Measurements from ENCODE around the gene S100A4. TPM values are rescaled to one million over a fixed set of nuclear protein-coding genes. Genes with fewer than 3 reads are reported as not detected.
"Not testable (repeated sequence)": the region's sequence is repeated elsewhere in the genome, so short reads cannot be mapped to it uniquely, and the experiment has no call there.

Gene S100A4
- total RNA-seq, 2 donors from 2014 or later, result 85.4 to 124 TPM

- H3K9me3 Mint-ChIP-seq, result no peaks in the 10 kb centered on the region
- H3K27ac Mint-ChIP-seq, result peak overlapping the region in 1 of 2 donors; percentile 59
- no peak for DNase-seq (ENCODE audit: low spot score)
- no peak overlapping the region for H3K4me3 Mint-ChIP-seq
- no peak for ATAC-seq
- peaks cover 0 to 3% of the 10 kb centered on the region in 2 donors for H3K27me3 Mint-ChIP-seq
- peaks cover 14 to 15% of the 10 kb centered on the region in 2 donors for H3K4me1 Mint-ChIP-seq (ENCODE audit: low read depth in 2 of 2)
- no peaks in the 10 kb centered on the region for H3K36me3 Mint-ChIP-seq
Observed at GRCh38 chr1:153527023-153527682, 18.5 kb downstream of the S100A4 start.

- Mint-ChIP-seq H3K9me3 (no peaks in the 10 kb centered on the region), H3K4me1 (ENCODE audit: low read depth in 2 of 2) (peaks cover 5 to 7% of the 10 kb centered on the region in 2 donors), H3K4me3 (no peak overlapping the region), H3K36me3 (no peaks in the 10 kb centered on the region), H3K27me3 (peaks cover 0 to 3% of the 10 kb centered on the region in 2 donors), H3K27ac (no peak overlapping the region)
- ATAC-seq (no peak), DNase-seq (ENCODE audit: low spot score) (no peak)
Observed at GRCh38 chr1:153526132-153526543, 19.5 kb downstream of the S100A4 start.

- DNase-seq (ENCODE audit: low spot score) (no peak), ATAC-seq (no peak)
- H3K27me3 Mint-ChIP-seq, result peaks cover 0 to 3% of the 10 kb centered on the region in 2 donors
- no peaks in the 10 kb centered on the region for H3K9me3 Mint-ChIP-seq
- H3K27ac Mint-ChIP-seq, result peak overlapping the region in 1 of 2 donors; percentile 75
- no peak overlapping the region for H3K4me3 Mint-ChIP-seq
- no peaks in the 10 kb centered on the region for H3K36me3 Mint-ChIP-seq
- peaks cover 0 to 4% of the 10 kb centered on the region in 2 donors for H3K4me1 Mint-ChIP-seq (ENCODE audit: low read depth in 2 of 2)
Observed at GRCh38 chr1:153525088-153525728, 20.4 kb downstream of the S100A4 start.

- not testable (repeated sequence) for DNase-seq (ENCODE audit: low spot score); H3K36me3 Mint-ChIP-seq; ATAC-seq; H3K27me3 Mint-ChIP-seq; H3K4me3 Mint-ChIP-seq; H3K9me3 Mint-ChIP-seq; H3K27ac Mint-ChIP-seq
- peaks cover 0 to 12% of the 10 kb centered on the region in 2 donors for H3K4me1 Mint-ChIP-seq (ENCODE audit: low read depth in 2 of 2)
Observed at GRCh38 chr1:153522353-153523048, 23.1 kb downstream of the S100A4 start.

- H3K4me3 Mint-ChIP-seq; H3K36me3 Mint-ChIP-seq; H3K27ac Mint-ChIP-seq; H3K27me3 Mint-ChIP-seq; DNase-seq (ENCODE audit: low spot score); ATAC-seq; H3K9me3 Mint-ChIP-seq: not testable (repeated sequence)
- H3K4me1 Mint-ChIP-seq (ENCODE audit: low read depth in 2 of 2), result peaks cover 0 to 12% of the 10 kb centered on the region in 2 donors
Observed at GRCh38 chr1:153521808-153522207, 23.8 kb downstream of the S100A4 start.

GRCh38 chr1:153520818-153521476 lies 24.7 kb downstream of the S100A4 start:
- no peaks in the 10 kb centered on the region for H3K36me3 Mint-ChIP-seq
- no peak for ATAC-seq
- peaks cover 0 to 12% of the 10 kb centered on the region in 2 donors for H3K4me1 Mint-ChIP-seq (ENCODE audit: low read depth in 2 of 2)
- H3K27me3 Mint-ChIP-seq, result peaks cover 0 to 3% of the 10 kb centered on the region in 2 donors
- H3K4me3 Mint-ChIP-seq, result no peak overlapping the region
- no peak overlapping the region for H3K27ac Mint-ChIP-seq
- DNase-seq (ENCODE audit: low spot score), result no peak
- no peaks in the 10 kb centered on the region for H3K9me3 Mint-ChIP-seq

GRCh38 chr1:153520137-153520691 lies 25.4 kb downstream of the S100A4 start:
- not testable (repeated sequence) for H3K9me3 Mint-ChIP-seq; ATAC-seq; H3K27me3 Mint-ChIP-seq; H3K36me3 Mint-ChIP-seq; H3K27ac Mint-ChIP-seq; DNase-seq (ENCODE audit: low spot score); H3K4me3 Mint-ChIP-seq
- peaks cover 0 to 12% of the 10 kb centered on the region in 2 donors for H3K4me1 Mint-ChIP-seq (ENCODE audit: low read depth in 2 of 2)

GRCh38 chr1:153519242-153519641 lies 26.4 kb downstream of the S100A4 start:
- H3K27ac Mint-ChIP-seq, result no peak overlapping the region
- ATAC-seq, result no peak
- peaks cover 0 to 12% of the 10 kb centered on the region in 2 donors for H3K4me1 Mint-ChIP-seq (ENCODE audit: low read depth in 2 of 2)
- peaks cover 0 to 3% of the 10 kb centered on the region in 2 donors for H3K27me3 Mint-ChIP-seq
- no peaks in the 10 kb centered on the region for H3K36me3 Mint-ChIP-seq
- no peak for DNase-seq (ENCODE audit: low spot score)
- no peaks in the 10 kb centered on the region for H3K9me3 Mint-ChIP-seq
- H3K4me3 Mint-ChIP-seq, result no peak overlapping the region

- Mint-ChIP-seq H3K4me1 (ENCODE audit: low read depth in 2 of 2) (peaks cover 0 to 11% of the 10 kb centered on the region in 2 donors), H3K4me3 (no peak overlapping the region), H3K27ac (peak overlapping the region in 1 of 2 donors; percentile 35), H3K36me3 (no peaks in the 10 kb centered on the region), H3K27me3 (no peaks in the 10 kb centered on the region), H3K9me3 (no peaks in the 10 kb centered on the region)
- DNase-seq (ENCODE audit: low spot score), result no peak
- peak; percentile 38 to 45 for ATAC-seq
Observed at GRCh38 chr1:153515504-153516394, 29.9 kb downstream of the S100A4 start.

GRCh38 chr1:153513666-153514065 lies 31.9 kb downstream of the S100A4 start:
- DNase-seq (ENCODE audit: low spot score), result no peak
- Mint-ChIP-seq H3K27ac (no peak overlapping the region), H3K9me3 (no peaks in the 10 kb centered on the region), H3K27me3 (no peaks in the 10 kb centered on the region), H3K36me3 (no peaks in the 10 kb centered on the region), H3K4me3 (no peak overlapping the region), H3K4me1 (ENCODE audit: low read depth in 2 of 2) (peaks cover 0 to 9% of the 10 kb centered on the region in 2 donors)
- no peak for ATAC-seq

GRCh38 chr1:153513023-153513422 lies 32.6 kb downstream of the S100A4 start:
- no peaks in the 10 kb centered on the region for H3K27me3 Mint-ChIP-seq
- H3K4me3 Mint-ChIP-seq, result no peak overlapping the region
- no peak for DNase-seq (ENCODE audit: low spot score)
- no peaks in the 10 kb centered on the region for H3K9me3 Mint-ChIP-seq
- no peak for ATAC-seq
- peaks cover 0 to 4% of the 10 kb centered on the region in 2 donors for H3K4me1 Mint-ChIP-seq (ENCODE audit: low read depth in 2 of 2)
- no peaks in the 10 kb centered on the region for H3K36me3 Mint-ChIP-seq
- H3K27ac Mint-ChIP-seq, result no peak overlapping the region

- peak; percentile 84 for DNase-seq (ENCODE audit: low spot score)
- Mint-ChIP-seq H3K36me3 (no peaks in the 10 kb centered on the region), H3K9me3 (no peaks in the 10 kb centered on the region), H3K27ac (peak overlapping the region in 1 of 2 donors; percentile 69), H3K4me1 (ENCODE audit: low read depth in 2 of 2) (peaks cover 0 to 4% of the 10 kb centered on the region in 2 donors), H3K4me3 (no peak overlapping the region), H3K27me3 (no peaks in the 10 kb centered on the region)
- peak; percentile 86 to 89 for ATAC-seq
Observed at GRCh38 chr1:153510984-153511410, 34.6 kb downstream of the S100A4 start.
